NCI-H1930 (cell line): ENCODE measurements around the gene RNASEH2A.
A peak's percentile ranks its signal among the peaks of the same experiment; 100 is the strongest.
"Not testable (repeated sequence)": the region's sequence is repeated elsewhere in the genome, so short reads cannot be mapped to it uniquely, and the experiment has no call there.

Experiments
- DNase-seq, 2 experiments: peaks; one replicate each; lab custom pipeline; 2025; lab: John Stamatoyannopoulos, UW

The RNASEH2A gene

DNA sequence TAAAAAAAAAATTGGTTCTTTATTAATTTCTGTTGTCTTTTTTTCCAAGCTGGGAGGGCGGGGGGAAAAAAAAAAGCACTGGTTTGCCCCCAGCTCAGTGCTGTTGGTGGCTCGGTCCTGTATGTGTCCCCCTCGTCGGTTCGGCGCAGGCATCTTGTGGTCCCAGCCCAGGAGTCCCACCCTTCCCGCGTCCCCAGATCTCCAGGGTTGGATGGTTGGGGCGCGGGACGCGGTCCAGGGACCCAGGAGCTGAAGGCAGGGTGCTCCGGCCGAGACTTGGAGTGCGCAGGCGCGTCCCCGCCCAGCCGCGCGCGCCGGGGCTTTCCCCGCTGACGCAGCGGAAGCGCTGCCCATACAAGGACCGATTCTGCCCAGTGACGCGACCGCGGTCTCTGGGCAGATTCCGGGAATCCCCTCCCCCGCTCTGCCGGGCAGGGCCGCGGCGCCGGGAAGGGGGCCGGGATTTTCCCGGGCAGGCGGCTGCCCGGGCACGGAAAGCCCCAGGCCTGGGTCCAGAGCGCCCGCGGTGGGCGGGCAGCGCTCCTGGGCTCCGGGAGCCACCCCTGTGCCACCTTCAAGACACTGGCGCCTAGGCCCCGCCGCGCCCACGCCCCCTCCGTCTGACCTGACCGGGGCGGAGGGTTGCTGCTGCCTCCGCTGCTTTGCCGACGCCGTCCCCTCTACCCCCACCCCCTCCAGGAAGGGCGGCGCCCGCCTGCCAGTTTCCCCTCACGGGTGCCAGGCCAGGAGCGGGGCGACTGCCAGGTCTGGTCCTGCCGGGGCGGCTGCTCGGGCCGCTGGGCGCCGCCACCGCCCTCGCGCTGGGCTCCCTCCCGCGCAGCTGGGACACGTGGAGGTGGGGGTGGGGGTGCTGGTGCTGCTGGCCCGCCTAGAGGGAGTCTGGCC is 12.8 kb upstream of the RNASEH2A start:
- peak; percentile 79 to 85 for DNase-seq

DNA sequence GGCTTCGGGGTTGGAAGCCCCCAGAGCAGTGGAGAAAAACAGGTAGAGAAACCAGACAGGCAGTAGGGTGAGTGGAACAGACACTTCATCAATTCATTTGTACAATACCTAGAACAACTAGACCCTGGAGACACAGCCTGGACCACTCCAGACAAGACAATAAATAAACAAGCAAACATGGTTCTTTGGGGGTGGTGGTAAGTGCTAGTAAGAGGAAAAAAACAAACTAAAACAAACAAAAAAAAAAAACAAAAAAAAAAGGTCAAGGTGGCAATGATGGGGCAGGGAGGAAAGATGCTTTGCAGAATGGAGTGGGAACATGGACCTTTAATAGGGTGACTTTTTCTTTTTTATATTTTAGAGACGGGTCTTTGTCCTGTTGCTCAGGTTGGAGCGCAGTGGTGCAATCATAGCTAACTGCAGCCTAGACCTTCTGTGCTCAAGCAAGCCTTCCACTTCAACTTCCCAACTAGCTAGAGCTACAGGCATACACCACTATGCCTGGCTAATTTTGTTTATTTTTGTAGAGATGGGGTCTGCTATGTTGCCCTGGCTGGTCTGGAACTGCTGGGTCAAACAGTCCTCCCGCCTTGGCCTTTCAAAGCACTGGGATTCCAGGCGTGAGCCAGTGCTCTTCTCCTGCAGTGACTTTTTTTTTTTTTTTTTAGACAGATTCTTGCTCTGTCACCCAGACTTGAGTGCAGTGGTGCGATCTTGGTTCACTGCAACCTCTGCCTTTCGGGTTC is 12.0 kb upstream of the RNASEH2A start:
- no peak for DNase-seq

DNA sequence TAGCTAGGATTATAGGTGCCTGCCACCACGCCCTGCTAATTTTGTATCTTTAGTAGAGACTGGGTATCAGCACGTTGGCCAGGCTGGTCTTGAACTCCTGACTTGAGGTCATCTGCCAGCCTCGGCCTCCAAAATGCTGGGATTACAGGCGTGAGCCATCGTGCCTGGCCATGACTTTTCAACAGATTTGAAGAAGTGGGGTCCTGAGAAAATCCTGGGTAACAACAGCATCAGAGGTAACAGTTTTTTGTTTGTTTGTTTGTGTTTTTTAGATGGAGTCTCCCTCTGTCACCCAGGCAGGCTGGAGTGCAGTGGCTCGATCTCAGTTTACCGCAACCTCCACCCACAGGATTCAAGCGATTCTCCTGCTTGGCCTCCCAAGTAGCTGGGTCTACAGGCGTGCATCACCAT is 11.4 kb upstream of the RNASEH2A start:
- no peak for DNase-seq

DNA sequence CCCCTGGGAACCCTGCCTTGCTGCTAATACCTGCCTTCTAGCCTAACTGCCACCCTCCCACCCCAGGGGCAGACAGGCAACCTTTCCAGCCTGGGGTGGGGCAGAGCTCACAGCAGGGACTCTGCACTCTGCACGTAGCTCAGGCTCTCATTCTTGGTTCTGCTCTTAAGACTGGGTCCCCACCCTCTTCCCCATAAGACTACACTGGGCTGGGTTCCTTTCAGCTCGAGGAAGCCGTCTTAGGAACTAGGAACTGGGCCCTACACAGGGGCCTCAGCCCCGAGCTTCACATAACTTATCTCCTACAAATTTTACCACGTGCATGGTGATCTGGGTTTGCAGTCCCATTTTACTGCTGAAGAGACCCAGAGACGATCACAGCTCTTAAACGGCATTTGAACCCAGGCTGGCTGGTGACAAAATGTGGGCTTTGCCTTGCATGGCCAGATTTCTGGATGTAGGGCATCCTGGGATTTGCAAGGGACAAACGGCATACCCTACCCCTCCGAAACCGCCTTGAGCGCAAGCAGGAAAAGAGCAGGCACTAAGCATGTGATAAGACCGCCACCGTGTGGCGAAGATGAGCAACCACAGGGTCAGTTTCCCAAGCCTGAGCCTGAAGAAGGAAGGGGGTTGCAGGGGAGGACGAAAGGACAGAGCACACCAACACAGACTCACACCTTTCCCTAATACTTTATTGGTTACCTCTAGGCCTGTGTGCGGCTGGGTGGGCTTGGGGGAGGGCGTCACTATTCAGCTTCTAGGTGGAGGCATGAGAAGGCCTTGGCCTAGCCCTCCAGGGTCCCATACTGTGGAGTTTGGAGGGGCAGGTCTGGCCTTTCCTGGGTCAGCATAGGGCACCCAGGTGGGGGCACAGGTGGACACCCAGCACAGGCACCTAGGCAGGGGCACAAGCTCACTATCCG is 10.0 kb upstream of the RNASEH2A start:
- DNase-seq = peak; percentile 67 to 69

- DNase-seq = no peak
Measured at GRCh38 chr19:12797141-12797587, 9.2 kb upstream of the RNASEH2A start.

DNA sequence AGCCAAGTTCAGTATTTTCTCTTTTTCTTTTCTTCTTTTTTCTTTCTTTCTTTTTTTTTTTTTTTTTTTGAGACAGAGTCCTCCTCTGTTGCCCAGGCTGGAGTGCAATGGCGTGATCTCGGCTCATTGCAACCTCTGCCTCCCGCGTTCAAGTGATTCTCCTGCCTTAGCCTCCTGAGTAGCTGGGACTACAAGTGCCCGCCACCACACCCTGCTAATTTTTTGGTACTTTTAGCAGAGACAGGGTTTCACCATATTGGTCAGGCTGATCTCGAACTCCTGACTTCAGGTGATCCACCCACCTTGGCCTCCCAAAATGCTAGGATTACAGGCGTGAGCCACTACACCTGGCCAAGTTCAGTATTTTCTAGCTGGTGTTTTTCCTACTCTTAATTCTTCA is 8.8 kb upstream of the RNASEH2A start:
- DNase-seq = not testable (repeated sequence)

GRCh38 chr19:12799742-12800465 is 6.5 kb upstream of the RNASEH2A start:
- no peak for DNase-seq

DNA sequence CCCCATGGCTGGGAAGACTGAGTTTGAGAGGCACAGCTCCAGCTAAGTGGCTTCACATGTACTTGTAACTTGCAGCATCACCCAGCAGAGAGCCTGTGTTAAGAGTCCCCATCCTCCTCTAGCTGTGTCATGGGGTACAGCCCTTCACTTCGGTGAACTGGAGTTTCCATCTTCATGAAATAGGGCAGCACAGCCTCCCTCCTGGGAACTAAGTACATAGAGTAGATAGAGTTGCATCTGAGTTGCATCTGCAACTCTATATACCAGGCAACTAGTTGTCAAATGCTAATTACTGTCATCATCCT is 6.0 kb upstream of the RNASEH2A start:
- DNase-seq = no peak

DNA sequence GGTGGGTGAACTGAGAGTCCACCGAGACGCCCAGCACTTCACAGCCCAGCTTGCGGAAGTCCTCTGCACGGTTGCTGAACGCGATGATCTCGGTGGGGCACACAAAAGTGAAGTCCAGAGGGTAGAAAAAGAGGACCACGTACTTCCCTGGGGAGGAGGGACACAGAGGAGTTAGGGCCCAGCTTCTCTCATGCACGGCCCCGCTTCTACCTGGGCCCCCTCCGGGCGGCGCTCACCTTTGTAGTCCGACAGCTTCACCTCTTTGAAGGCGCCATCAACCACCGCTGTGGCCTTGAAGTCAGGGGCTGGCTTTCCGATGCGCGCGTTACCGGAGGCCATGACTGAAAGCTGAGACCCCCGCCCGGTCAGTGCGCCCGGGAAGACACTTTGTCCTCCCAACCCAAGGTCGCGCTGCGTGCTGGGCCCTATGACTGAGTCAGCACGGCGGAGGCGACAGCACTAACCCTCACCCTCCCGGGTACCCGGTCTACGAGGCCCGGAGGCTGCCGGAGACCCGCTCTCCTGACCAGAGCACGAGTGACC is 5.4 kb upstream of the RNASEH2A start:
- DNase-seq = no peak

DNA sequence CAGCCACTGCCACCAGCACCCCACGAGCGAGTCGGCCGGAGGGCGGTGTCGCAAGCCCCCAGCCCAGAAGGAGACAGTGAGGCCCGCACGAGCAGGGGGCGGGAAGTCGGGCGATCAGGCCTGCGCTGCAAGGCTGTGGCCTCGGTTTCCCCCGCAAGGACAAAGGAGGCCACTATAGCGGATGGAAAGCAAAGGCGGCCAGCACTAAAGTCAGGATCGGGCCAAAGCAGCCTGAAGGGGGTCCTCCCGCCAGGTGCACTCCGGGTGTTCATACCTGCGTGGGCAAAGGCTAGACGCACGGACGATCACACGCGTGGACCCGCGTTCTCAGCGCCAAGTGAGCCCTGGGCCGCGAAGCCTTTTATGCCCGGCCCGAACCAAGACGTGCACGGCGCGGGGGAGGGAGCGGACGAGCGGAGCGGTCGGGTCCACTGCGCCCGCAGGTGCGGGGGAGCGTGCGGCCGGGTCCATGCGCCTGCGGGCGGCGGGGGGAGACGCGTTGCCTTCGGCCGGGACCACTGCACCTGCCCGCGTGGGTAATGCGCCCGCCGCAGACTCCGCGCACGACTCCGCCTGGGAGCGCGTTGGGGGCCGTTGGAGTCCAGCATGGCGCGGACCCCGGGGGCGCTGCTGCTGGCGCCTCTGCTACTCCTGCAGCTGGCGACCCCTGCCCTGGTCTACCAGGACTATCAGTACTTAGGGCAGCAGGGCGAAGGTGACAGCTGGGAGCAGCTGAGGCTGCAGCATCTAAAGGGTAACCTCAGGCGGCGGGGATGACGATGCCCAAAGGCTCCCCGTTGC is 4.7 kb upstream of the RNASEH2A start, which contains the start of the genes PRDX2 and THSD8:
TSS of gene PRDX2 (minus strand) at position 335 of the 801 bp plus-strand sequence. CDS start 539 bp downstream, outside the sequence.
TSS of gene THSD8 (plus strand) at position 604 of the 801 bp plus-strand sequence. CDS start at position 607, 3 bp downstream.
- DNase-seq = peak; percentile 54 to 59

DNA sequence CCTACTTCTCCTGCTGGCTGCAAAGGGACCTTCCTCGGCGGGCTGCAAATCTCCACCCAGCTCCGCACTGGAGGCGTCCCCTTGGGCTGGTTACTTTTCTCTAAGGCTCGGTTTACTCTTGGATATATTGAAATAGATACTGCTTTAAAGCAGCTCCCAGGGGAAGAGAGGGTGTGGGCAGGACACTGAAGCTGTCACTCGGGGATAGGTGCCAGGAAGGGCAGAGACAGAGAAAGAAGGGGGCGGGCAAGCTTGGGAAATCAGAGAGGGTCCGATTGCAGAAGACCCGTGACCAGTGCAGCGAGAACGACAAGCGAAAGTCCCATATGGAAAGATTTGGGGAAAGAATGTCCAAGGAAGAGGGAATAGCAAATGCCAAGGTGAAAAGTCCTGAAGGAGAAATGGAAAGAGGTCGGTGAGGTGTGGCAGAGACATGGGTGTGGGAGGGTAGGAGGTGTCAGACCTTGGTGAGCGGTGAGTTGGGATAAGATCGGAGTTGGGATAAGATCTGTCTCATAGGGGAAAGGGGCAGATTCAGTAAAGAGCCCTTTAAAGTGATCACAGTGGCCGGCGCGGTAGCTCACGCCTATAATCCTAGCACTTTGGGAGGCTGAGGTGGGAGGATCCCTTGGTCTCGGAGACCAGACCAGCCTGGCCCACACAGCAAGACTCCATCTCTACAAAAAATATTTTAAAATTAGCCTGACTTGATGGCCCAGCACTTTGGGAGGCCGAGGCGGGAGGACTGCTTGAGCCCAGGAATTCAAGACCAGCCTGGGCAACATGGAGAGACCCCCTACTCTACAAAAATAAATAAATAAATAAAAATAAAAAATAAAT is 3.9 kb upstream of the RNASEH2A start:
- DNase-seq = no peak

DNA sequence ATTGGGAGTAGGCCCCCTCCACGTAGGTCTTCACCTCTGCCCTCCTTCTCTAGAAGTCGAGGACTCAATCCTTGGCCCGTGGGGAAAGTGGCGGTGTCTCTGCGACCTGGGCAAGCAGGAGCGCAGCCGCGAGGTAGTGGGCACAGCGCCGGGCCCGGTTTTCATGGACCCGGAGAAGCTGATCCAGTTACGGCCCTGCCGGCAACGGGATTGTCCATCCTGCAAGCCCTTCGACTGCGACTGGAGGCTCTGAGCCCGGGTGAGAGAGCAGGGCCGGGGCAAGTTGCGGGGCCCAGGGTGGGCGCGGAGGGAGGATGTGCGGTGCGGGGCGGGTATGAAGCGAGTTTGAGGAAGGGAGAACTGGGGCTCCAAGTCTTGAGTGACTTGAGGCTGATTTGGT is 2.3 kb upstream of the RNASEH2A start:
- no peak for DNase-seq

- DNase-seq = no peak
Measured at GRCh38 chr19:12815088-12815487, 8.7 kb downstream of the RNASEH2A start.

DNA sequence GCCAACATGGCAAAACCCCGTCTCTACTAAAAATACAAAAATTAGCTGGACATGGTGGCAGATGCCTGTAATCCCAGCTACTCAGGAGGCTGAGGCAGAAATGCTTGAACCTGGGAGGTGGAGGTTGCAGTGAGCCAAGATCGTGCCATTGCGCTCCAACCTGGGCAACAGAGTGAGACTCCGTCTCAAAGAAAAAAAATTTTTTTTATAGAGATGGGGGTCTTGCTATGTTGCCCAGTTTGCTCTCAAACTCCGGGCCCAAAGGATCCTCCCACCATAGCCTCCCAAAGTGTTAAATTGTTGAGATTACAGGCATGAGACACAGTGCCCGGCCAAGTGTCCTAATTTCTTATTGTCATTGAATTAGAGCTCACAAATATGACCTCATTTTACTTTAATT is 10.8 kb downstream of the RNASEH2A start:
- DNase-seq = not testable (repeated sequence)

DNA sequence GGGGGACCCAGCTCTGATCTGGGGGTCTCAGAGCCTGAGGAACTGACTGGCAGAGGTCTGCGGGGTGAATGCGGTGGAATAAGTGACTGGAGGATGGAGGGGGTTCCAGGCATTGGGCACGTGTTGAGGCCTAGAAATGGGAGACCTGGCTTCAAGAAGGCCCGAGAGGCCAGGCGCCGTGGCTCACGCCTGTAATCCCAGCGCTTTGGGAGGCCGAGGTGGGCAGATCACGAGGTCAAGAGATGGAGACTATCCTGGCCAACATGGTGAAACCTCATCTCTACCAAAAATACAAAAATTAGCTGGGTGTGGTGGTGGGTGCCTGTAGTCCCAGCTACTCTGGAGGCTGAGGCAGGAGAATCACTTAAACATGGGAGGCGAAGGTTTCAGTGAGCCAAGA is 11.4 kb downstream of the RNASEH2A start:
- DNase-seq = not testable (repeated sequence)

DNA sequence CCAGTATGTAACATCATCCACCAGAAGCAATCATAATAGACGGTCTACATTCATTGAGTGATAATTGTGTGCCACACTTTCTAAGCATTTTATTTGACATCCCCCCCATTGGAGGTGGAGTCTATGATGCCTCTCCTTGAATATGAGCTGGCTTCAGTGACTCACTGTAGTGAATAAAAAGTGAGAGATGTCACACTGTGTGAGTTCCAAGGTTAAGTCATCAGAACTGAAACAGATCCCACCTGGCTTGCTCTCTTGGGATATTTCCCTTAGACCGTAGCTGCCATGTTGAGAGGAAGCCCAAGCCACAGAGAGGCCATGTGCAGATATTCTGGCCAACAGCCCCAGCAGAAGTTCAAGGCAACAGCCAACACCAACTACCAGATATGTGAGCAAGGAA is 15.4 kb downstream of the RNASEH2A start:
- DNase-seq = no peak

DNA sequence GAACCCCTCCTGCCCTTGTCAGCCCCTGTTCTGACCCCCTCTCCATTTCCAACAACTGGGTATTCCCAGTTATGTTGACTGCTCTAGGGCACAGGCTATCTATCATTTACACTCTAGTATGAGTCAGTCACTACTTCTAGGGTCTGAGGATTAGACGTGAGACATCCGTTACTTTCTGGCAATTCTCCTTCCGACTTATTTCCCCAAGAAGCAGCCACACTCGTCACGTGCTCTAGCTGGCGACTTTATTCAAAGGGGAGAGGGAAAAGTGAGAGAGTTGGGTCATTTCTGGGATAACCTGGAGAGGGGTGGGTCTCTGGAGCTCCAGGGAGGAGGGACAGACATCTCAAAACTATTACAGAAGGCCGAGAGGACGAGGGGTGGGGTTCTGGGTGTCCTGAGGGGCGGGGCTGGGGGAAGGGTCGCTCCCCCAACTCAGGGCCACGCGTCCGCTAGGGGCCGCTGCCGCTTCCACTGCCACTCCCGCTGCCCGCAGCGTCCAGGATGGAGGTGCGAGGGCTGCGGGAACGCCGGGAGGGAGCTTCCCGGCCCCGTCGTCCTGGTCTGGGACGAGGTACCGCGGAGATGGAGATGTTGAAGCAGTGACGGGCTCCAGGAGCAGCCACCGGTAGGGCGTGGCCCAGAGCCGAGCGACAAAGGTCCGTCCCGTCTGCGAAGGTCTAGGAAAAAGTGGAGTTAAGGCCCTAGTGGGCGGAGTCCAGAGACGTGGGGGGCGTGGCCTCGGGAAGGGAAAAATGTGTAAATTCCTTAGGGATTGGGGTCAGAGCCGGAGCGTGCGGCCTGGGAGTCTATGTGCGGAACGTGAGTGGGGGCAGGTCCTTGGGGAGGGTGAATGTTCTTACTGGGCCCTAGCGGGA is 19.1 kb downstream of the RNASEH2A start:
- DNase-seq = peak; percentile 52 to 62

- DNase-seq = no peak
Measured at GRCh38 chr19:12828494-12828893, 22.1 kb downstream of the RNASEH2A start.
